ENCODE data around the gene ELMO3.

DNA sequence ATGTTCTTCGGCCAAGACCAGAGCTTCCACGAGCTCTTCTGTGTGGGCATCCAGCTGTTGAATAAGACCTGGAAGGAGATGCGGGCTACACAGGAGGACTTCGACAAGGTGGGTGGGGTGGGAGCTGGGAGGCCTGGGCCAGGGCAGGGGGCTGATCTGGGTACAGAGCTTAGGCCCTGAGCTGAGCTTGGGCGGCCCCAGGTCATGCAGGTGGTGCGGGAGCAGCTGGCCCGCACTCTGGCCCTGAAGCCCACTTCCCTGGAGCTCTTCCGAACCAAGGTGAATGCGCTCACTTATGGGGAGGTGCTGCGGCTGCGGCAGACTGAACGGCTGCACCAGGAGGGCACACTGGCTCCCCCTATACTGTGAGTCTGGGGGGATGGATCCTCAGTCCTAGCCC, 3.5 kb downstream of the ELMO3 start:
- TF ChIP-seq, protein P1, sequence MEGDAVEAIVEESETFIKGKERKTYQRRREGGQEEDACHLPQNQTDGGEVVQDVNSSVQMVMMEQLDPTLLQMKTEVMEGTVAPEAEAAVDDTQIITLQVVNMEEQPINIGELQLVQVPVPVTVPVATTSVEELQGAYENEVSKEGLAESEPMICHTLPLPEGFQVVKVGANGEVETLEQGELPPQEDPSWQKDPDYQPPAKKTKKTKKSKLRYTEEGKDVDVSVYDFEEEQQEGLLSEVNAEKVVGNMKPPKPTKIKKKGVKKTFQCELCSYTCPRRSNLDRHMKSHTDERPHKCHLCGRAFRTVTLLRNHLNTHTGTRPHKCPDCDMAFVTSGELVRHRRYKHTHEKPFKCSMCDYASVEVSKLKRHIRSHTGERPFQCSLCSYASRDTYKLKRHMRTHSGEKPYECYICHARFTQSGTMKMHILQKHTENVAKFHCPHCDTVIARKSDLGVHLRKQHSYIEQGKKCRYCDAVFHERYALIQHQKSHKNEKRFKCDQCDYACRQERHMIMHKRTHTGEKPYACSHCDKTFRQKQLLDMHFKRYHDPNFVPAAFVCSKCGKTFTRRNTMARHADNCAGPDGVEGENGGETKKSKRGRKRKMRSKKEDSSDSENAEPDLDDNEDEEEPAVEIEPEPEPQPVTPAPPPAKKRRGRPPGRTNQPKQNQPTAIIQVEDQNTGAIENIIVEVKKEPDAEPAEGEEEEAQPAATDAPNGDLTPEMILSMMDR (IDR thresholded peaks at IDR 0.05), result no peak
- TF ChIP-seq POLR2A (IDR thresholded peaks at IDR 0.05), result no peak
